T-helper 2 cell treated with Interferon-gamma antibody and Interleukin-4, amounts not matched to agents 5 μg/mL and 100 μg/mL, for 36 hours (primary cell): ENCODE data around the gene KIRREL3.

ENCODE experiments used
- DNase-seq: peaks from one replicate; pipeline ENCODE4 v3.0.0; 2021; ENCODE audit warnings: low spot score
- H3K27ac Mint-ChIP-seq: one replicate; pipeline ENCODE4 v1.8.0; 2021; ENCODE audit warnings: mild to moderate bottlenecking, mixed read lengths
- H3K27me3 Mint-ChIP-seq: one replicate; pipeline ENCODE4 v1.8.0; 2021; ENCODE audit warnings: low read depth, mixed read lengths
- H3K36me3 Mint-ChIP-seq: one replicate; pipeline ENCODE4 v1.8.0; 2021; ENCODE audit warnings: low read depth, mixed read lengths
- H3K4me1 Mint-ChIP-seq: one replicate; pipeline ENCODE4 v1.8.0; 2021; ENCODE audit warnings: low read depth, mixed read lengths
- H3K4me3 Mint-ChIP-seq: one replicate; pipeline ENCODE4 v1.8.0; 2022; ENCODE audit warnings: mild to moderate bottlenecking, moderate library complexity, mixed read lengths
- H3K9me3 Mint-ChIP-seq: one replicate; pipeline ENCODE4 v1.8.0; 2021; ENCODE audit warnings: mixed read lengths

KIRREL3 gene

GRCh38 chr11:127000291-127000968 lies at the start of gene KIRREL3:
Gene KIRREL3, minus strand, starts transcription at chr11:127000770.
- Mint-ChIP-seq H3K9me3 (no peaks in the 10 kb centered on the region), H3K36me3 (no peaks in the 10 kb centered on the region), H3K4me3 (no peak within 1 kb of the TSS)

GRCh38 chr11:127050186-127050585 lies 49.6 kb upstream of the KIRREL3 start:
- H3K4me3 Mint-ChIP-seq: no peak overlapping the region
- no peaks in the 10 kb centered on the region for H3K9me3 Mint-ChIP-seq
- no peak overlapping the region for H3K27ac Mint-ChIP-seq
- no peak for DNase-seq
- no peaks in the 10 kb centered on the region for H3K4me1 Mint-ChIP-seq
- no peaks in the 10 kb centered on the region for H3K27me3 Mint-ChIP-seq
- H3K36me3 Mint-ChIP-seq: no peaks in the 10 kb centered on the region

More at GRCh38 chr11:127000291-127000968, at the start of gene KIRREL3:
- DNase-seq: no peak
- Mint-ChIP-seq H3K27me3 (peaks cover 23% of the 10 kb centered on the region), H3K4me1 (no peaks in the 10 kb centered on the region), H3K27ac (no peak within 1 kb of the TSS)

GRCh38 chr11:127049486-127049885 lies 48.9 kb upstream of the KIRREL3 start:
- Mint-ChIP-seq H3K9me3 (no peaks in the 10 kb centered on the region), H3K36me3 (no peaks in the 10 kb centered on the region), H3K27ac (no peak overlapping the region), H3K27me3 (no peaks in the 10 kb centered on the region), H3K4me1 (no peaks in the 10 kb centered on the region), H3K4me3 (no peak overlapping the region)
- DNase-seq: no peak

GRCh38 chr11:127044535-127044934 lies 44.0 kb upstream of the KIRREL3 start:
- Mint-ChIP-seq H3K4me3 (no peak overlapping the region), H3K4me1 (no peaks in the 10 kb centered on the region), H3K27me3 (no peaks in the 10 kb centered on the region), H3K36me3 (no peaks in the 10 kb centered on the region), H3K9me3 (no peaks in the 10 kb centered on the region), H3K27ac (no peak overlapping the region)
- no peak for DNase-seq

GRCh38 chr11:127042445-127042844 lies 41.9 kb upstream of the KIRREL3 start:
- Mint-ChIP-seq H3K36me3 (no peaks in the 10 kb centered on the region), H3K4me1 (no peaks in the 10 kb centered on the region), H3K27me3 (no peaks in the 10 kb centered on the region), H3K9me3 (no peaks in the 10 kb centered on the region), H3K4me3 (no peak overlapping the region), H3K27ac (no peak overlapping the region)
- DNase-seq: no peak

- H3K27ac Mint-ChIP-seq: no peak overlapping the region
- DNase-seq: no peak
- H3K4me1 Mint-ChIP-seq: no peaks in the 10 kb centered on the region
- H3K36me3 Mint-ChIP-seq: no peaks in the 10 kb centered on the region
- H3K4me3 Mint-ChIP-seq: no peak overlapping the region
- H3K27me3 Mint-ChIP-seq: no peaks in the 10 kb centered on the region
- H3K9me3 Mint-ChIP-seq: no peaks in the 10 kb centered on the region
These were observed 39.0 kb upstream of the KIRREL3 start for GRCh38 chr11:127039591-127039990.

- Mint-ChIP-seq H3K27ac (no peak overlapping the region), H3K36me3 (no peaks in the 10 kb centered on the region), H3K4me1 (no peaks in the 10 kb centered on the region), H3K4me3 (no peak overlapping the region), H3K27me3 (no peaks in the 10 kb centered on the region), H3K9me3 (no peaks in the 10 kb centered on the region)
- no peak for DNase-seq
These were observed 37.0 kb upstream of the KIRREL3 start for GRCh38 chr11:127037596-127037995.

- Mint-ChIP-seq H3K4me1 (no peaks in the 10 kb centered on the region), H3K27ac (no peak overlapping the region), H3K4me3 (no peak overlapping the region), H3K36me3 (no peaks in the 10 kb centered on the region), H3K9me3 (no peaks in the 10 kb centered on the region), H3K27me3 (no peaks in the 10 kb centered on the region)
- DNase-seq: no peak
These were observed 36.4 kb upstream of the KIRREL3 start for GRCh38 chr11:127037001-127037400.

GRCh38 chr11:127035824-127036223 lies 35.3 kb upstream of the KIRREL3 start:
- no peak for DNase-seq
- H3K4me1 Mint-ChIP-seq: no peaks in the 10 kb centered on the region
- H3K4me3 Mint-ChIP-seq: no peak overlapping the region
- no peaks in the 10 kb centered on the region for H3K27me3 Mint-ChIP-seq
- no peaks in the 10 kb centered on the region for H3K9me3 Mint-ChIP-seq
- no peaks in the 10 kb centered on the region for H3K36me3 Mint-ChIP-seq
- H3K27ac Mint-ChIP-seq: no peak overlapping the region

GRCh38 chr11:127034973-127035372 lies 34.4 kb upstream of the KIRREL3 start:
- Mint-ChIP-seq H3K36me3 (no peaks in the 10 kb centered on the region), H3K4me1 (no peaks in the 10 kb centered on the region), H3K4me3 (no peak overlapping the region), H3K27me3 (no peaks in the 10 kb centered on the region), H3K27ac (no peak overlapping the region), H3K9me3 (no peaks in the 10 kb centered on the region)
- DNase-seq: no peak

- Mint-ChIP-seq H3K4me3 (no peak overlapping the region), H3K27me3 (no peaks in the 10 kb centered on the region), H3K4me1 (no peaks in the 10 kb centered on the region), H3K27ac (no peak overlapping the region), H3K9me3 (no peaks in the 10 kb centered on the region), H3K36me3 (no peaks in the 10 kb centered on the region)
- no peak for DNase-seq
These were observed 28.1 kb upstream of the KIRREL3 start for GRCh38 chr11:127028648-127029047.

- Mint-ChIP-seq H3K4me1 (no peaks in the 10 kb centered on the region), H3K36me3 (no peaks in the 10 kb centered on the region)
These were observed 27.2 kb upstream of the KIRREL3 start for GRCh38 chr11:127027789-127028188.

GRCh38 chr11:127027000-127027399 lies 26.4 kb upstream of the KIRREL3 start:
- H3K4me3 Mint-ChIP-seq: no peak overlapping the region
- no peak overlapping the region for H3K27ac Mint-ChIP-seq
- no peaks in the 10 kb centered on the region for H3K4me1 Mint-ChIP-seq
- peaks cover 2% of the 10 kb centered on the region for H3K27me3 Mint-ChIP-seq
- DNase-seq: no peak
- H3K9me3 Mint-ChIP-seq: no peaks in the 10 kb centered on the region
- no peaks in the 10 kb centered on the region for H3K36me3 Mint-ChIP-seq

More at GRCh38 chr11:127027789-127028188, 27.2 kb upstream of the KIRREL3 start:
- Mint-ChIP-seq H3K27me3 (no peaks in the 10 kb centered on the region), H3K4me3 (no peak overlapping the region), H3K27ac (no peak overlapping the region), H3K9me3 (no peaks in the 10 kb centered on the region)
- DNase-seq: no peak

- H3K4me1 Mint-ChIP-seq: no peaks in the 10 kb centered on the region
- no peaks in the 10 kb centered on the region for H3K9me3 Mint-ChIP-seq
- no peak for DNase-seq
- H3K27ac Mint-ChIP-seq: no peak overlapping the region
- no peaks in the 10 kb centered on the region for H3K36me3 Mint-ChIP-seq
- H3K4me3 Mint-ChIP-seq: no peak overlapping the region
- peaks cover 2% of the 10 kb centered on the region for H3K27me3 Mint-ChIP-seq
These were observed 23.4 kb upstream of the KIRREL3 start for GRCh38 chr11:127023991-127024390.

- Mint-ChIP-seq H3K9me3 (no peaks in the 10 kb centered on the region), H3K36me3 (no peaks in the 10 kb centered on the region), H3K27me3 (peaks cover 2% of the 10 kb centered on the region), H3K4me3 (no peak overlapping the region), H3K27ac (no peak overlapping the region), H3K4me1 (no peaks in the 10 kb centered on the region)
- no peak for DNase-seq
These were observed 18.2 kb upstream of the KIRREL3 start for GRCh38 chr11:127018683-127019279.
